GM18520 (cell line): ENCODE measurements around the gene MAST3.

Experiments
- ATAC-seq: cut with Tn5 transposase; IDR thresholded peaks from one replicate; pipeline ENCODE4 v1.9.1; 2021; ENCODE audit not compliant: unreplicated experiment

MAST3 gene

DNA sequence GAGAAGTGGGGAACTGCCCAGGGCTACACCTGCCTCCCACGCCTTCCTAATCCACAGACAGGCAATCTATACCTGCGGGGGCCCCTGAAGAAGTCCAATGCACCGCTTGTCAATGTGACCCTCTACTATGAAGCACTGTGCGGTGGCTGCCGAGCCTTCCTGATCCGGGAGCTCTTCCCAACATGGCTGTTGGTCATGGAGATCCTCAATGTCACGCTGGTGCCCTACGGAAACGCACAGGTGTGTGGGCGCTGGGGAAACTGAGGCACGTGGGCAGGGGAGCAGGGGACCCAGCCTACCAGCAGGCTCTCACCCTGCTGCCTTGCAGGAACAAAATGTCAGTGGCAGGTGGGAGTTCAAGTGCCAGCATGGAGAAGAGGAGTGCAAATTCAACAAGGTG, 77.4 kb downstream of the MAST3 start:
- ATAC-seq = no peak

GRCh38 chr19:18176367-18177310, 79.1 kb downstream of the MAST3 start:
- ATAC-seq = no peak

DNA sequence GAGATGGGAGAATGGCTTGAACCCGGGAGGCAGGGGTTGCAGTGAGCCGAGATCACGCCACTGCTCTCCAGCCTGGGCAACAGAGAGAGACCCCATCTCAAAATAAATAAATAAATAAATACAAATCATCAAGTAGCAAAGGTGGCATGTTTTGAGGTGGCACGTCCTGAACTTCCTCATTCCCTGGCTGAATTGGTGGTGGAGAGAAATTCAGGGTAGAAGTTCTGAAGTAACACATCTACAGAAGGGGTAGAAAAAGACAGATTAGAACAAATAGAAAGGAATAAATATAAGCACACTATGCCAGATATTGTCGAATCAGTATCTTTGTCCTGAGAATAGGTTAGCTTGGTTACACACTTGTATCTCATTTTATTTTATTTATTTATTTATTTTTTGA, 82.4 kb downstream of the MAST3 start:
- no peak for ATAC-seq

DNA sequence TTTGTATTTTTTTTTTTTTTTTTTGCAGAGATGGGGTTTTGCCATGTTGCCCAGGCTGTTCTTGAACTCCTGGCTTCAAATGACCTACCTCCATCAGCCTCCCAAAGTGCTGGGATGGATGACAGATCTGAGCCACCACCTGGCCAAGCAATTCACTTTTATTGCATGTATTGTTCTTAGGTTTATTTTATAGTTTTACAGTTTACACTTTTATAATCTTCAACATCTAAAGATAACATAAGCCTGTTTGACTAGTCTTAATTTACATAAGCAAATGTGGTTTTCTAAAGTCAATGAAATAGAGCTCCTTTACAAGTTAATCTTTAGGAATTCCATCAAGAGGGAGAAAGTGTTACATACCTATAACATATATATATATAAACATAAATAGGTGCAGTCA, 86.0 kb downstream of the MAST3 start:
- no peak for ATAC-seq

DNA sequence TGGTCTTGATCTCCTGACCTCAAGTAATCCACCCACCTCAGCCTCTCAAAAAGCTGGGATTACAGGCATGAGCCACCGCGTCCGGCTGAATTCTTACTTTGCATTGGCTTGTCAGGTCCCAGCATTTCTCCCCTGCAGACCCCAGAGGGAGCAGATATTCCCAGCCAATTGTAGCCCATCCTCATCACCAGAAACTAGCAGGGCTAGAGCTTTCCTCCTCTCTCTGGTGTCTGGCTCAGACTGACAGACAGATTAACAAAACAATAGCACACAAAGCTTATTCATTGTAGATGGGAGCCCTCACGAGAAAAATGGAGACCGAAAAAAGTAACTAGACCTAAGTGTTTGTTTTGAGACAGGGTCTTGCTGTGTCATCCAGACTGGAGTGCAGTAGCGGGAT, 88.0 kb downstream of the MAST3 start:
- ATAC-seq = no peak

DNA sequence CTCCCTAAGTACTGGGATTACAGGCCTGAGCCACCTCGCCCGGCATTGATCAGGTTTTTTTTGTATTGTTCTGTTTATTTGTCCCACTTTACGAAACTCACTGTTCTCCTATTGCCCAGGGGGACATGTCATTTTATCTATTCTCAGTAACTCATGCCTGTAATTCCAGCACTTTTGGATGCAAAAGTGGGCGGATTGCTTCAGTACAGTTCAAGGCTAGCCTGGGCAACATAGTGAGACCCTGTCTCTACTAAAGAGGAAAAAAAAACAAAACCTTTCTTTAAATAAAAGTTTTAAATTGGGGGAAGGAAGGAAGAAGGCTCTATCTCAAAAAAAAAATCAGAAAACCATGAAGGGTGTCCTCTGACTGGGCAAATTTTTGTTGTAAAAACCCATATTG, 92.7 kb downstream of the MAST3 start:
- ATAC-seq = no peak

- no peak for ATAC-seq
Observed at GRCh38 chr19:18191640-18192062, 94.1 kb downstream of the MAST3 start.

DNA sequence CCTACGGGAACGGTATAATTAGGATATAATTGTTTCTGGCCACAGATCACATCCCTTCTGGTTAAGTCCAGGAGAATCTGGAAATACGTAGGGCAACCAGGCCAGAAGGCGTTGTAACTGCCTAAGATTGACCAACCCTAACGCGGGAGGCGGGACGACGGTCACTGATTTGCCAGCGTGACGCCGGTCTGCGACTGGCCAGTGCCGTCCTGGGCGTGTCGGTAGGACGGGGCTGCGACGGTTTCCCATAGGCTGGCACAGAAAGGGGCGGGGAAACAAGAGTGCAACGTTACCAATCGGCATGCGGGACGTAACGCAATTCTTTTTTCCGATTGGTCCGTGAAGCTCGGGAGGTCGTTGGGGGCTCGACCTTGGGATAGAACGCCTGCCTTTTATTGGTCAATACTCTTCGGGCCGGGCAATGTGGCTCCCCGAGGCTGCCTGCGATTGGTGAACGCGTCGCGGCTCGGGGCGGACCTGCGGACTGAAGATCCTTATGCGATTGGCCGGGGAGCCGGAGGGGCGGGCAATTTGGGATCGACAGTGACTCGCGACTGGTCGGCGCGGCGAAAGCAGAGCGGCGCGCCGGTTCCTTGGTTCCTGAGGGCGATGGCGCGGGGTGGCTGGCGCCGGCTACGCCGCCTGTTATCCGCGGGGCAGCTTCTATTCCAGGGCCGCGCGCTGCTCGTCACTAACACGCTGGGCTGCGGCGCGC, 95.3 kb downstream of the MAST3 start, which contains the start of gene MPV17L2:
MPV17L2 (plus strand) TSS at position 546 of the 715 bp plus-strand sequence; CDS start at position 610, 64 bp downstream.
- peak; percentile 76 for ATAC-seq

DNA sequence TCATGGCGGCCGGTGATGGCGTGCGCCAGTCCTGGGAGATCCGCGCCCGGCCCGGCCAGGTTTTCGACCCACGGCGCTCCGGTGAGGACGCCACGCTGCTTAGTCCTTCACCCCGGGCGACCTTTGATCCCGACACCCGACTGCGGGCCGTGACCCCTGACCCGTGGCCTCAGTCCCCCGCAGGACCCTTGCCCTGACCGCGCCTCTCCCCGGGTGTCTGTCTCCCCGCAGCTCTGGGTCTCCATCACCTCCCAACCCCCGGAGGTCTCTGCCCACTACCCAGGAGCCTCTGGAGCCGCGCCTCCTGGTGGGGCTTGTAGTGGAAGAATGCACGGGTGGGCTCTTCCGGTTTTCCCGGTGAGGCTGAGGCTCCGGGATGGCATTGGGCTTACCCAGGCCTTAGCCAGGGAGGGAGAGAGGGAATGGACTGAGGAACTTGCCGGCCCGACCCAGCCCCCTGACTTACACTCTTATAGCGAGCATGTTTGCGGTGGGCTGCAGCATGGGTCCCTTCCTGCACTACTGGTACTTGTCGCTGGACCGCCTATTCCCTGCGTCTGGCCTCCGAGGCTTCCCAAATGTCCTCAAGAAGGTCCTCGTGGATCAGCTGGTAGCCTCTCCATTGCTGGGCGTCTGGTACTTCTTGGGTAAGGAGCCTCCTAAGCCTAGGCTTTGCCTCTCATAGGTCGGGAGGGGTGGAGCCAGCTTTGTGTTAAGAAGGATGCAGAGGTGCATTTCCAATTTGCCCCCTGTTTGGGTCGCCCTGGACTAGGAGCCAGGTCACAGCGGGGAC, 96.0 kb downstream of the MAST3 start:
- no peak for ATAC-seq

DNA sequence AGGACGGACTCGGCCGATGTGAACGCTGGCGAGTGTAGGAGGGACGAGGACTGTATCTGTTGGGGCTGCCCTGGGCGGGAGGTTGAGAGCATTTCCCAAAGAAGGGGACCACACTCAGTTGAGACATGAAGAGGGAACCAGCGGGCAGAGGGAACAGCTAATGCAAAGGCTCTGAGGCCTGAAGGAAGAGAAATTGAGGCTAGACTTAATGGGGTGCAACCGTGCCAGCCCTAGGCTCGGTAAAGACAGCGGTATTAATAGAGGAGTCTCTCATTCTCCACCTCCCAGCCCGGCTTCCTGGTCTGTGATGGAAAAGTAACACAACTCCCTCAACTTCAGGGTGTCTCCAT, 96.6 kb downstream of the MAST3 start:
- no peak for ATAC-seq

- ATAC-seq = no peak
Observed at GRCh38 chr19:18194554-18195238, 97.1 kb downstream of the MAST3 start.

GRCh38 chr19:18196511-18196845, 98.9 kb downstream of the MAST3 start:
- ATAC-seq = no peak

GRCh38 chr19:18197306-18197705, 99.7 kb downstream of the MAST3 start:
- ATAC-seq = no peak

- ATAC-seq = no peak
Observed at GRCh38 chr19:18197941-18198340, 100.4 kb downstream of the MAST3 start.

- no peak for ATAC-seq
Observed at GRCh38 chr19:18198374-18198773, 100.8 kb downstream of the MAST3 start.
